Astrocyte (in vitro differentiated cells and primary cell): ENCODE measurements around the gene CCDC60. TPM values are rescaled to one million over a fixed set of nuclear protein-coding genes. Genes with fewer than 3 reads are reported as not detected.

Experiments
- DNase-seq: peaks from one replicate; pipeline ENCODE4 v3.0.0-alpha.2; 2010; ENCODE audit warnings: low read depth
- FAIRE-seq: peaks from 2 replicates; lab custom pipeline; 2011; peaks lifted over from hg19 to GRCh38; lab: Jason Lieb, UNC
- H2AFZ ChIP-seq: 2 replicates; pipeline ENCODE4 v1.6.0; 2012; ENCODE audit warnings: low read depth, low read length, inconsistent platforms
- H3K27ac ChIP-seq: 2 replicates; pipeline ENCODE4 v1.5.1; 2011; ENCODE audit warnings: low read depth, low read length, inconsistent platforms
- H3K27me3 ChIP-seq: 2 replicates; pipeline ENCODE4 v1.6.0; 2011; ENCODE audit warnings: low read length, inconsistent platforms; ENCODE audit not compliant: insufficient read depth
- H3K36me3 ChIP-seq: 2 replicates; pipeline ENCODE4 v1.5.1; 2011; ENCODE audit warnings: low read length, inconsistent platforms; ENCODE audit not compliant: insufficient read depth
- H3K4me1 ChIP-seq: 2 replicates; pipeline ENCODE4 v1.5.1; 2011; ENCODE audit warnings: low read length, inconsistent platforms; ENCODE audit not compliant: insufficient read depth
- H3K4me2 ChIP-seq: 2 replicates; pipeline ENCODE4 v1.6.0; 2012; ENCODE audit warnings: low read length, inconsistent platforms
- H3K4me3 ChIP-seq: 2 replicates; pipeline ENCODE4 v1.5.1; 2011; ENCODE audit warnings: low read depth, mild to moderate bottlenecking, low read length, inconsistent platforms; ENCODE audit not compliant: insufficient read depth
- H3K79me2 ChIP-seq: 2 replicates; pipeline ENCODE4 v1.6.0; 2012; ENCODE audit warnings: mild to moderate bottlenecking, low read length, inconsistent platforms; ENCODE audit not compliant: insufficient read depth
- H3K9ac ChIP-seq: 2 replicates; pipeline ENCODE4 v1.6.0; 2012; ENCODE audit warnings: mild to moderate bottlenecking, low read length, inconsistent platforms
- H3K9me3 ChIP-seq: 2 replicates; pipeline ENCODE4 v1.5.1; 2012; ENCODE audit warnings: low read depth, mild to moderate bottlenecking, low read length, inconsistent platforms; ENCODE audit not compliant: insufficient read depth
- H4K20me1 ChIP-seq: 2 replicates; pipeline ENCODE4 v1.6.0; 2012; ENCODE audit warnings: low read length, inconsistent platforms; ENCODE audit not compliant: insufficient read depth
- H3K27ac Mint-ChIP-seq: one replicate; pipeline ENCODE4 v1.8.0; 2021; ENCODE audit warnings: mild to moderate bottlenecking, mixed read lengths; ENCODE audit not compliant: unreplicated experiment
- H3K27me3 Mint-ChIP-seq: one replicate; pipeline ENCODE4 v1.8.0; 2021; ENCODE audit warnings: low read depth, mixed read lengths; ENCODE audit not compliant: unreplicated experiment
- H3K36me3 Mint-ChIP-seq: one replicate; pipeline ENCODE4 v1.8.0; 2021; ENCODE audit warnings: low read depth, mixed read lengths; ENCODE audit not compliant: unreplicated experiment
- H3K4me1 Mint-ChIP-seq: one replicate; pipeline ENCODE4 v1.8.0; 2021; ENCODE audit warnings: low read depth, mixed read lengths; ENCODE audit not compliant: unreplicated experiment
- H3K4me3 Mint-ChIP-seq: one replicate; pipeline ENCODE4 v1.8.0; 2021; ENCODE audit warnings: mild to moderate bottlenecking, moderate library complexity, mixed read lengths; ENCODE audit not compliant: unreplicated experiment
- H3K9me3 Mint-ChIP-seq: one replicate; pipeline ENCODE4 v1.8.0; 2021; ENCODE audit warnings: mild to moderate bottlenecking, mixed read lengths; ENCODE audit not compliant: unreplicated experiment
- EZH2 ChIP-seq: IDR thresholded peaks from 2 replicates; pipeline ENCODE4 v1.6.1; 2012; ENCODE audit warnings: mild to moderate bottlenecking, low read length, inconsistent platforms; ENCODE audit not compliant: insufficient read depth
- total RNA-seq: library from RNA; stranded (reverse); gene quantifications from 2 replicates; pipeline ENCODE4 v1.2.1, GENCODE V29; 2021
- TF ChIP-seq, protein P1 (sequence below): IDR thresholded peaks from 2 replicates; pipeline ENCODE4 v1.5.1; 2011; ENCODE audit warnings: low read depth, mild to moderate bottlenecking, inconsistent platforms, low read length, moderate library complexity; ENCODE audit not compliant: insufficient read depth

CCDC60 gene
- total RNA-seq, 1 donor from 2014 or later = 1.7 TPM

DNA sequence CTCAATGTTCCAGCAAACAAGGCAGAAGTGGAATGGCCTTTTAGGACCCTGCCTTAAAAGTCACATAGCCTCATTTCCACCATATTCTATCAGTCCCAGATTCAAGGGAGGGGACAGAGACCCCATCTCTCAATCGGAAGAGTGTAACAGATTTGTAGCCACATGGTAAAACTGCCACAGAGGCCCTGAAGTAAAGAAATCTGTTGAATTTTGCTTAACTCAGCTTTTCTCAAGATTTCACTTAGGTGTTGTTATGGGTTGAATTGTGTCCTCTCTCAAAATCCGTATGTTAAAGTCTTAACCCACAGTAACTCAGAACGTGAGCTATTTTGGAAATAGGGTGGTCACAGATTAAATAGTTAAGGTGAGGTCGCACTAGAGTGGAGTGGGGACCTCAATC is 22.7 kb upstream of the CCDC60 start:
- Mint-ChIP-seq H3K4me1 (peaks cover 4% of the 10 kb centered on the region), H3K4me3 (no peak overlapping the region), H3K36me3 (no peaks in the 10 kb centered on the region), H3K27me3 (peaks cover 2% of the 10 kb centered on the region), H3K27ac (no peak overlapping the region), H3K9me3 (peaks cover 7% of the 10 kb centered on the region)
- H2AFZ ChIP-seq = no peak overlapping the region
- H3K4me1 ChIP-seq = no peaks in the 10 kb centered on the region
- H3K27ac ChIP-seq = no peak overlapping the region
- DNase-seq (no peak), FAIRE-seq (no peak)
- TF ChIP-seq, protein P1, sequence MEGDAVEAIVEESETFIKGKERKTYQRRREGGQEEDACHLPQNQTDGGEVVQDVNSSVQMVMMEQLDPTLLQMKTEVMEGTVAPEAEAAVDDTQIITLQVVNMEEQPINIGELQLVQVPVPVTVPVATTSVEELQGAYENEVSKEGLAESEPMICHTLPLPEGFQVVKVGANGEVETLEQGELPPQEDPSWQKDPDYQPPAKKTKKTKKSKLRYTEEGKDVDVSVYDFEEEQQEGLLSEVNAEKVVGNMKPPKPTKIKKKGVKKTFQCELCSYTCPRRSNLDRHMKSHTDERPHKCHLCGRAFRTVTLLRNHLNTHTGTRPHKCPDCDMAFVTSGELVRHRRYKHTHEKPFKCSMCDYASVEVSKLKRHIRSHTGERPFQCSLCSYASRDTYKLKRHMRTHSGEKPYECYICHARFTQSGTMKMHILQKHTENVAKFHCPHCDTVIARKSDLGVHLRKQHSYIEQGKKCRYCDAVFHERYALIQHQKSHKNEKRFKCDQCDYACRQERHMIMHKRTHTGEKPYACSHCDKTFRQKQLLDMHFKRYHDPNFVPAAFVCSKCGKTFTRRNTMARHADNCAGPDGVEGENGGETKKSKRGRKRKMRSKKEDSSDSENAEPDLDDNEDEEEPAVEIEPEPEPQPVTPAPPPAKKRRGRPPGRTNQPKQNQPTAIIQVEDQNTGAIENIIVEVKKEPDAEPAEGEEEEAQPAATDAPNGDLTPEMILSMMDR = no peak
- TF ChIP-seq EZH2 = no peak
- no peaks in the 10 kb centered on the region for H3K27me3 ChIP-seq
- no peak overlapping the region for H3K4me3 ChIP-seq
- H3K79me2 ChIP-seq = no peaks in the 10 kb centered on the region
- H3K9me3 ChIP-seq = no peaks in the 10 kb centered on the region
- no peaks in the 10 kb centered on the region for H4K20me1 ChIP-seq
- H3K36me3 ChIP-seq = no peaks in the 10 kb centered on the region
- no peak overlapping the region for H3K9ac ChIP-seq
- H3K4me2 ChIP-seq = no peak overlapping the region

DNA sequence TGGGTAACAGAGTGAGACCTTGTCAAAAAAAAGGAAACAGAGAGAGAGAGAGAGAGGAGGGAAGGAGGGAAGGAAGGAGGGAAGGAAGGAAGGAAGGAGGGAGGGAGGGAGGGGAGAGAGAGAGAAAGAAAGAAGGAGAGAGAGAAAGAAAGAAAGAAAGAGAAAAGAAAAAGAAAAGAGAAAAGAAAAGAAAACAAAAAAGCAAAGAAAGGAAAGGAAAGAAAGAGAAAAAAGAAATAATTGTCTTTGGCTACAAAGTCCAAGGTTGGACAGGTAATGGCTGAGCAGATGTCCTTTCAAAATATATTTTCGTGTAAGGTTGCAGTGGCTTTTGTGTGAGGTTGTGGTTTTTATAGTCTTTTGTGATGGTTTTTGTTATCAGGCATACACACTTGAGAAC is 21.6 kb upstream of the CCDC60 start:
- H3K4me2 ChIP-seq = no peak overlapping the region
- no peaks in the 10 kb centered on the region for H3K4me1 ChIP-seq
- no peaks in the 10 kb centered on the region for H3K36me3 ChIP-seq
- H3K4me3 ChIP-seq = no peak overlapping the region
- TF ChIP-seq, protein P1 = no peak
- no peak for TF ChIP-seq EZH2
- H3K4me1 Mint-ChIP-seq = peaks cover 4% of the 10 kb centered on the region
- H3K36me3 Mint-ChIP-seq = no peaks in the 10 kb centered on the region
- no peak for FAIRE-seq
- H3K9me3 Mint-ChIP-seq = peaks cover 7% of the 10 kb centered on the region
- no peaks in the 10 kb centered on the region for H3K79me2 ChIP-seq
- no peak overlapping the region for H3K4me3 Mint-ChIP-seq
- H4K20me1 ChIP-seq = no peaks in the 10 kb centered on the region
- no peaks in the 10 kb centered on the region for H3K27me3 ChIP-seq
- peaks cover 2% of the 10 kb centered on the region for H3K27me3 Mint-ChIP-seq
- no peak overlapping the region for H3K9ac ChIP-seq
- H3K27ac Mint-ChIP-seq = no peak overlapping the region
- H3K27ac ChIP-seq = no peak overlapping the region
- H2AFZ ChIP-seq = no peak overlapping the region
- no peaks in the 10 kb centered on the region for H3K9me3 ChIP-seq
- DNase-seq = no peak

DNA sequence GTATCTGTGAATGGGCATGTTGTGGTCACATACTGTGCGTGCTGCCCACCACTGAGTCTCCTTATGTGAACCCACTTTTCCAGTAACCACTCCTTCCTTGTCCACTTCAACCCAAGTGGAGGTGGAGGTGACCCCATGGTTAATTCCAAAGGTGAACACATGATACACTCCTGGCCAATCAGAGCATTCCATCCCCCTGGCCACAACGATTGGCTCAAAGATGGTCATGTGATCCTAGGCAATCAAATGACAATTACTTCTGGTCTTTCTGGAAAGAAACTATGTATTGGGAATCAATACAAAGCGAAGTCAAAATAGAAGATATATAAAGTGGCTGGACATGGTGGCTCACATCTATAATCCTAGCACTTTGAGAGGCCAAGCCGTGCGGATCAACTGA is 20.2 kb upstream of the CCDC60 start:
- H3K27me3 ChIP-seq = no peaks in the 10 kb centered on the region
- no peak overlapping the region for H3K4me3 ChIP-seq
- DNase-seq = no peak
- TF ChIP-seq, protein P1 = no peak
- no peak for TF ChIP-seq EZH2
- no peak for FAIRE-seq
- H3K4me1 Mint-ChIP-seq = no peaks in the 10 kb centered on the region
- peaks cover 4% of the 10 kb centered on the region for H3K27me3 Mint-ChIP-seq
- H3K4me1 ChIP-seq = no peaks in the 10 kb centered on the region
- no peak overlapping the region for H3K9ac ChIP-seq
- H4K20me1 ChIP-seq = no peaks in the 10 kb centered on the region
- no peak overlapping the region for H3K4me2 ChIP-seq
- no peaks in the 10 kb centered on the region for H3K36me3 Mint-ChIP-seq
- H3K9me3 Mint-ChIP-seq = peaks cover 6% of the 10 kb centered on the region
- H2AFZ ChIP-seq = no peak overlapping the region
- no peaks in the 10 kb centered on the region for H3K79me2 ChIP-seq
- H3K9me3 ChIP-seq = no peaks in the 10 kb centered on the region
- H3K4me3 Mint-ChIP-seq = no peak overlapping the region
- H3K27ac ChIP-seq = no peak overlapping the region
- no peaks in the 10 kb centered on the region for H3K36me3 ChIP-seq
- H3K27ac Mint-ChIP-seq = no peak overlapping the region
